Neutrophil (primary cell): Measurements from ENCODE around the gene POP7.

ENCODE experiments used
- H3K27ac ChIP-seq: fragments of 200-600 bp; sonication (generic); 2 replicates; pipeline ENCODE4 v1.5.1; 2016; ENCODE audit warnings: mild to moderate bottlenecking, moderate library complexity
- H3K27me3 ChIP-seq: fragments of 200-600 bp; sonication (generic); 2 replicates; pipeline ENCODE4 v1.6.0; 2016; ENCODE audit warnings: mild to moderate bottlenecking
- H3K36me3 ChIP-seq: fragments of 200-600 bp; sonication (generic); 2 replicates; pipeline ENCODE4 v1.5.1; 2017
- H3K4me1 ChIP-seq, 2 experiments: fragments of 200-600 bp in 1 of 2; sonication (generic) in 1 of 2; 1 replicate in 1 of 2; 2 replicates in 1 of 2; pipeline versions ENCODE4 v1.5.1 to v1.6.1; 2013 to 2016; ENCODE audit warnings: low read depth in 1 of 2, low read length in 1 of 2, mild to moderate bottlenecking in 1 of 2, moderate library complexity in 1 of 2; ENCODE audit not compliant: control insufficient read depth in 1 of 2, insufficient read depth in 1 of 2
- H3K4me3 ChIP-seq, 2 experiments: fragments of 200-600 bp in 1 of 2; sonication (generic) in 1 of 2; 1 replicate in 1 of 2; 2 replicates in 1 of 2; pipeline ENCODE4 v1.5.1; 2013 to 2016; ENCODE audit warnings: low read depth in 1 of 2, low read length in 1 of 2, mild to moderate bottlenecking in 1 of 2, moderate library complexity in 1 of 2
- H3K9me3 ChIP-seq: fragments of 200-600 bp; sonication (generic); 2 replicates; pipeline ENCODE4 v1.5.1; 2016
- TF ChIP-seq, protein P1 (sequence below): fragments of 200-600 bp; sonication (generic); IDR thresholded peaks from 2 replicates; pipeline ENCODE4 v1.5.1; 2016; ENCODE audit warnings: antibody characterized with exemption

Gene POP7

GRCh38 chr7:100752994-100753393 is 47.1 kb downstream of the POP7 start:
- Histone ChIP-seq H3K36me3 (no peaks in the 10 kb centered on the region), H3K9me3 (no peaks in the 10 kb centered on the region)
- TF ChIP-seq, protein P1, sequence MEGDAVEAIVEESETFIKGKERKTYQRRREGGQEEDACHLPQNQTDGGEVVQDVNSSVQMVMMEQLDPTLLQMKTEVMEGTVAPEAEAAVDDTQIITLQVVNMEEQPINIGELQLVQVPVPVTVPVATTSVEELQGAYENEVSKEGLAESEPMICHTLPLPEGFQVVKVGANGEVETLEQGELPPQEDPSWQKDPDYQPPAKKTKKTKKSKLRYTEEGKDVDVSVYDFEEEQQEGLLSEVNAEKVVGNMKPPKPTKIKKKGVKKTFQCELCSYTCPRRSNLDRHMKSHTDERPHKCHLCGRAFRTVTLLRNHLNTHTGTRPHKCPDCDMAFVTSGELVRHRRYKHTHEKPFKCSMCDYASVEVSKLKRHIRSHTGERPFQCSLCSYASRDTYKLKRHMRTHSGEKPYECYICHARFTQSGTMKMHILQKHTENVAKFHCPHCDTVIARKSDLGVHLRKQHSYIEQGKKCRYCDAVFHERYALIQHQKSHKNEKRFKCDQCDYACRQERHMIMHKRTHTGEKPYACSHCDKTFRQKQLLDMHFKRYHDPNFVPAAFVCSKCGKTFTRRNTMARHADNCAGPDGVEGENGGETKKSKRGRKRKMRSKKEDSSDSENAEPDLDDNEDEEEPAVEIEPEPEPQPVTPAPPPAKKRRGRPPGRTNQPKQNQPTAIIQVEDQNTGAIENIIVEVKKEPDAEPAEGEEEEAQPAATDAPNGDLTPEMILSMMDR = no peak

DNA sequence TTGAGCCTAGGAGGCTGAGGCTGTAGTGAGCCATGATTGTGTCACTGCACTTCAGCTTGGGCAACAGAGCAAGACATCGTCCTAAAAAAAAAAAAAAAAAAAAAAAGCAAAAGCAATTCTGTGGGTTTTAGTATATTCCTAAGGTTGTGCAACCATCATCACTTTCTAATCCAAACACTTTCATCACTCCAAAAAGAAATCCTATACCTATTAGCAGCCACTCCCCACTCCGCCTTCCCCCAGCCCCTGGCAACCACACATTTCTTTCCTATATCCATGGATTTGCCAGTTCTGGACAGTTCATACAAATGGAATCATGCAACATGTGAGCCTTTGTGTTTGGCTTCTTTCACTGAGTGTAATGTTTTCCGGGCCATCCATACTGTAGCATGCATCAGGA is 47.8 kb downstream of the POP7 start:
- TF ChIP-seq, protein P1 = no peak
- no peaks in the 10 kb centered on the region for H3K9me3 ChIP-seq
- peaks cover 28% of the 10 kb centered on the region for H3K27me3 ChIP-seq
- no peaks in the 10 kb centered on the region for H3K36me3 ChIP-seq
- no peak overlapping the region for H3K4me3 ChIP-seq
- no peak overlapping the region for H3K27ac ChIP-seq
- no peaks in the 10 kb centered on the region for H3K4me1 ChIP-seq

More at GRCh38 chr7:100752994-100753393, 47.1 kb downstream of the POP7 start:
- H3K4me1 ChIP-seq = no peaks in the 10 kb centered on the region
- H3K27ac ChIP-seq = no peak overlapping the region
- peaks cover 28% of the 10 kb centered on the region for H3K27me3 ChIP-seq
- H3K4me3 ChIP-seq = no peak overlapping the region
